Memory B cell (primary cell): Measurements from ENCODE around the gene GIPC2.
"Not testable (repeated sequence)": the region's sequence is repeated elsewhere in the genome, so short reads cannot be mapped to it uniquely, and the experiment has no call there.

Experiments used
- ATAC-seq: fragments of 150-1000 bp; cut with Tn5 transposase; 2 replicates; pipeline ENCODE4 v1.10.0; 2021; ENCODE audit warnings: low read depth, mild to moderate bottlenecking, moderate library complexity
- DNase-seq, 2 donors: peaks; one replicate each; pipeline ENCODE4 v3.0.0; 2022; ENCODE audit warnings: low spot score in 2 of 2
- H3K27ac Mint-ChIP-seq: one replicate; pipeline ENCODE4 v1.8.0; 2022; ENCODE audit warnings: mild to moderate bottlenecking, moderate library complexity, mixed read lengths
- H3K27me3 Mint-ChIP-seq: one replicate; pipeline ENCODE4 v1.8.0; 2022; ENCODE audit warnings: mixed read lengths
- H3K36me3 Mint-ChIP-seq: one replicate; pipeline ENCODE4 v1.8.0; 2022; ENCODE audit warnings: mild to moderate bottlenecking, mixed read lengths
- H3K4me1 Mint-ChIP-seq: one replicate; pipeline ENCODE4 v1.8.0; 2022; ENCODE audit warnings: mixed read lengths
- H3K4me3 Mint-ChIP-seq: one replicate; pipeline ENCODE4 v1.8.0; 2022; ENCODE audit warnings: mild to moderate bottlenecking, moderate library complexity, mixed read lengths
- H3K9me3 Mint-ChIP-seq: one replicate; pipeline ENCODE4 v1.8.0; 2022; ENCODE audit warnings: mixed read lengths

GIPC2 gene

DNA sequence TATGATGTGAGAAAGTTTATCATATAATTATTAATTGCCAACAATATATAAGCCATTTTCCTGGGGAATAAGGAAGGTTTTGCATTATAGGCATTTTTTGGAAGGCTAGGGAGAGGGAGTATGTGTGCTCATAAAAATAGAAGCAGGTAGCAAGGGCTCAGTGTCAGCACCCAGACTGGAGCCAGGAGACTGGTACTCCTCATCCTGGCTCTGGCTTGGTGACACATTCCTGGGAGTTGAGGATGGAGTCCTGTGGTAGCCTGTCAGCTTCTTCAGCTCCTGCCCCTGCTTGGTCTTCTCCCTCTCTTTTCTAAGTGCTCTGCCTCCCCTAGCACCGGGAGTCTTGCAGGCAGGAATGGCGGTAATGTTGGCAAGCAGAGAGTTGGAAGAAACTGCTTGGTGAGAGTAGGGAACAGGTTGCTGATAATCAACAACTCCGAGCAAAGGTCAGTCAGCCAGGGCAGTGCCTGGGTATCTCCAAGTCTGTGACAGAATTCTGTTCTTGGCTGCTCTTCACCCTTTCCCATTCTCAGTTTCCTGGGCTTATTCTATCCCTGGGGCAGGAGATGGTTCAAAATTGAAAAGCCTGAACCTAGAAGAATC is 23.0 kb downstream of the GIPC2 start:
- DNase-seq: no peak
- H3K9me3 Mint-ChIP-seq: no peaks in the 10 kb centered on the region
- peaks cover 6% of the 10 kb centered on the region for H3K27me3 Mint-ChIP-seq
- H3K27ac Mint-ChIP-seq: no peak overlapping the region
- no peak overlapping the region for H3K4me3 Mint-ChIP-seq
- ATAC-seq: no peak
- no peaks in the 10 kb centered on the region for H3K36me3 Mint-ChIP-seq
- H3K4me1 Mint-ChIP-seq: no peaks in the 10 kb centered on the region

DNA sequence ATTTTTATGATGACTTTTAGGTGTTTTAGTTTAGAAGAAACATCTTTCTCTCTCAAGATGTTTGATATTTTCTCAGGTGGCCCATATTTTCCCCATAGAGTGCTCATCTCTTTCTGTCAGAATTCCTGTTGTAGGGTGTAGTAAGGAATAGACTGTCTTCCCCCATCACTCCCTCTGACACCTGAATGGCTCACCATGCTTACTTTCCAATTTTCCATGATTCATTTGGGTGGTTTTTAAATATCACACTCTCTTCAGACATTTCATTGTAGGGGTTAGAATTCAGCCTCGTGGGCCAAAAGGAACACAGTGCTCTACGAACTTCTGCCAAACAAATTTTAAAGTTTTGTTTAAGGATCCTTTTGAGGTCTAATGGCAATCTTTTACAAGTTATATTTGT is 24.0 kb downstream of the GIPC2 start:
- Mint-ChIP-seq H3K4me3 (no peak overlapping the region), H3K27ac (no peak overlapping the region), H3K4me1 (no peaks in the 10 kb centered on the region)

DNA sequence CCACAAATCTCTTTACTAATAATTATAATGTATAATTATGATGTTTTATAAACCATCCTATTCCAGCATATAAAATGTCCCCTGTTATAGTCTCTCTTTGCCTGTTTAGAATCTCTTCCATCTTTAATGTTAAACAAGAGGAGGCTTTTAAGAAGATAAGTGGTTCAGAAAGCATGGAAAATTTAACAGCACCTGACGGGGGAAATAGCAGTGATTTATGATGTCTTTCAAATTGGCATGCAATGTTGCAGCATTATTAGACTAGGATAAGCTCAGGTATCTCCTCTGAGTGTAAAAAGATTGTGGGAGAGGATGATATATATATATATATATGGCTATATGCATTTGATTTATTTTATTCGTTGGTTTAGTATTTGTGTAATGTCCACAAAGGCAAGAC is 24.4 kb downstream of the GIPC2 start:
- no peak for ATAC-seq
- Mint-ChIP-seq H3K27ac (no peak overlapping the region), H3K9me3 (no peaks in the 10 kb centered on the region), H3K4me1 (no peaks in the 10 kb centered on the region), H3K4me3 (no peak overlapping the region), H3K27me3 (peaks cover 6% of the 10 kb centered on the region), H3K36me3 (no peaks in the 10 kb centered on the region)
- DNase-seq: no peak

More for the DNA sequence above, 24.0 kb downstream of the GIPC2 start:
- Mint-ChIP-seq H3K27me3 (peaks cover 6% of the 10 kb centered on the region), H3K9me3 (no peaks in the 10 kb centered on the region), H3K36me3 (no peaks in the 10 kb centered on the region)
- DNase-seq: no peak
- no peak for ATAC-seq

- H3K27ac Mint-ChIP-seq: no peak overlapping the region
- H3K36me3 Mint-ChIP-seq: no peaks in the 10 kb centered on the region
- no peaks in the 10 kb centered on the region for H3K4me1 Mint-ChIP-seq
- no peak for DNase-seq
- no peak for ATAC-seq
- no peaks in the 10 kb centered on the region for H3K9me3 Mint-ChIP-seq
- no peak overlapping the region for H3K4me3 Mint-ChIP-seq
- H3K27me3 Mint-ChIP-seq: peaks cover 6% of the 10 kb centered on the region
These were observed 25.0 kb downstream of the GIPC2 start for GRCh38 chr1:78070758-78071157.

- no peak for ATAC-seq
- Mint-ChIP-seq H3K36me3 (no peaks in the 10 kb centered on the region), H3K4me1 (no peaks in the 10 kb centered on the region), H3K27me3 (peaks cover 6% of the 10 kb centered on the region), H3K9me3 (no peaks in the 10 kb centered on the region), H3K4me3 (no peak overlapping the region), H3K27ac (no peak overlapping the region)
- DNase-seq: no peak
These were observed 25.9 kb downstream of the GIPC2 start for GRCh38 chr1:78071696-78072095.

DNA sequence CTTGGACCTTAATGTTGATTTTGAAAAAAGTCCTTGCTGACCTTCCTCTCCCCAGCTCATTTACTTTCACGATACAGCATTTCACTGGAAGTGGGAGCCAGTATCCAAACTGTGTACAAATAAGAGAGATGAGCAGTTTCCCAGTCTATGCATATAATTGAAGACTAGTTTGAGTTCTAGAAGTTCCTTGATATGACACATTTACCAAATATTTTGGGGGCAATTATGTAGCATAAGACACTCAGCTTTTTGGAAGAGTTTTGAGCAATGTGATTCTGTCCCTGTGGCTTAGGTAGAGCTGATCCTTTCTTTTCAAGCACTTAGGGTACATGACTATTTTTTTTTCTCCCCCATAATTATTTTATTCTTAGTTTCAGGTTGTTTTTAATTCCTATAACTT is 26.4 kb downstream of the GIPC2 start:
- no peaks in the 10 kb centered on the region for H3K36me3 Mint-ChIP-seq
- no peak overlapping the region for H3K4me3 Mint-ChIP-seq

DNA sequence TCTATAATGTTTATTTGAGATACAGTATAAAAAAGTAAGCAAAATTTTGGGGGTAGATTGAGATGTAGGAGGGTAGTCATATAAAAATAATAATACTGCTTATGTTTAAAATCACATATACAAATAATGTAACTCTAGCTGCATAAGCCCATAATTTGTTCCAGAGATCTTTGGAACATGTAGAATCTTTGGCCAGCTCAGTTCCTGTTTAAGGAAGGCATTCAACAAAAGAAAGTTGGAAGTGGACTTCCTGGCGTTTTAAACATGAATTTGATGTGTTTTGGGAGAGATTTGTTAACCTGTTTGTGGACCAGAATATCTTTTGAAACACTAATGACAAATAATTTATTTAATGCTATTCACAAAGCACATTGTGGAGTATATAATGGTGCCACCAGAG is 27.7 kb downstream of the GIPC2 start:
- Mint-ChIP-seq H3K36me3 (peaks cover under 1% of the 10 kb centered on the region), H3K27me3 (peaks cover 6% of the 10 kb centered on the region), H3K4me1 (no peaks in the 10 kb centered on the region), H3K9me3 (no peaks in the 10 kb centered on the region), H3K27ac (no peak overlapping the region), H3K4me3 (no peak overlapping the region)
- DNase-seq (no peak), ATAC-seq (no peak)

More for the DNA sequence above, 26.4 kb downstream of the GIPC2 start:
- no peaks in the 10 kb centered on the region for H3K9me3 Mint-ChIP-seq
- DNase-seq: no peak
- peaks cover 6% of the 10 kb centered on the region for H3K27me3 Mint-ChIP-seq
- ATAC-seq: no peak
- no peaks in the 10 kb centered on the region for H3K4me1 Mint-ChIP-seq
- no peak overlapping the region for H3K27ac Mint-ChIP-seq

DNA sequence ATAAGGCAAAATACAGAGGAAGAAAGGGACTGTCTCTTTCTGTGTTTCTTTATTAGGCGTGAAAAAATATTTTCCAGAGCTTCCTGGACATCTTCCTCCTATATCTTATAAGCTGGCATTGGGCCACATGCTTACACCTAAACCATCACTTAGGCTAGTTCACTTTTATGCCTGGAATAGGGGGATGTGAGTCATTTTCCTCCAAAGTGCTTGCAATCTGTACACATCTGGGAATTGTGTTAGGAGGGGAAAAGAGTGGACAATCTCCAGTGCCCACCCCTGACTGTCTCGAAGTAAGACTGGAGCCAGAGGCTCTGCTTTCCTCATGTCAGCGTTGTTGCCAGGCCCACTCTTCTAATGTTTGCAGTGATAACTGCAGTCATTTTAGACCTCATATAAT is 29.9 kb downstream of the GIPC2 start:
- Mint-ChIP-seq H3K27ac (no peak overlapping the region), H3K36me3 (peaks cover 1% of the 10 kb centered on the region), H3K27me3 (no peaks in the 10 kb centered on the region), H3K4me1 (no peaks in the 10 kb centered on the region), H3K4me3 (no peak overlapping the region), H3K9me3 (no peaks in the 10 kb centered on the region)
- ATAC-seq (no peak), DNase-seq (no peak)

DNA sequence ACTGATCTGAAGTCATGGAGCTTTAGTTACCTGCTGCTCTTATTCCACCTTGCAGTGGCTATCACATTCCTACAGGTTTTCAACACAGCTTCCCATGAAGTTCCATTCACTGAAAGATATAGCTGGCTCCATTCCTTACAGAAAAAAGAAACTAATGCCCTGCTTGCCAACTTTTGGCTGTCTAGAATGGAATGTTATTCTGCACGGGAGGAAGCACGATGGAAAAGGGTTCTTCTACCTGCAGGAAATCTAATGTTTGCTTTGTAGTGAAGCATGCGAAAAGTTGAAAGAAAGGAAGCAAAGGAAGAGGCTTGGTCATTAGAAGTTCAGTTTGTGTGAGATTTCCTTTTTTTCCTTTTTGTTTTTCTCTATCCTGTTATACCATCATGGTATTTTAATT is 32.6 kb downstream of the GIPC2 start:
- peaks cover 1% of the 10 kb centered on the region for H3K36me3 Mint-ChIP-seq
- no peak overlapping the region for H3K4me3 Mint-ChIP-seq
- no peak for DNase-seq
- H3K27ac Mint-ChIP-seq: no peak overlapping the region
- H3K27me3 Mint-ChIP-seq: no peaks in the 10 kb centered on the region
- H3K9me3 Mint-ChIP-seq: no peaks in the 10 kb centered on the region
- H3K4me1 Mint-ChIP-seq: no peaks in the 10 kb centered on the region
- no peak for ATAC-seq

DNA sequence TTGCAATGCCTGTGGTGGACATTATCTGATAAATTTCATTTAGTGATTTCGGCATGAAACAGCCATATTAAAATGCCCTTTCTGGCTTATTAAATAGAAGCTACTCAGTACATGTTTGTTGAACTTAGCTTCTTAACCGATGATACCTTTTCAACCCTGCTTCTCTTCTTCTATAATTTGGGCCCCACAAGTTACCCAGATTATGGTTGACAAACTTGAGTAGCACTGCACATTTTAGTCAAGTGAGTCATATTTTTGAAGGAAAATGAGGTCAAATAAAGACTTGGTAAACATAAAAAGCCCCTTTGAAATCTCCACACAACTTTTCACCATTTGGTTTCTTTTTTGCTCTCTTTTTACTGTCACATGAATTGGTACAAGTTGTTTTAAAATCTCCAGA is 33.8 kb downstream of the GIPC2 start:
- Mint-ChIP-seq H3K27ac (peak overlapping the region; percentile 14), H3K4me3 (no peak overlapping the region), H3K27me3 (no peaks in the 10 kb centered on the region), H3K4me1 (peaks cover under 1% of the 10 kb centered on the region), H3K36me3 (peaks cover 1% of the 10 kb centered on the region), H3K9me3 (no peaks in the 10 kb centered on the region)
- DNase-seq (no peak), ATAC-seq (no peak)

GRCh38 chr1:78080767-78081166 is 35.0 kb downstream of the GIPC2 start:
- Mint-ChIP-seq H3K36me3 (peaks cover 6% of the 10 kb centered on the region), H3K27me3 (no peaks in the 10 kb centered on the region), H3K4me1 (peaks cover 2% of the 10 kb centered on the region), H3K9me3 (peaks cover 5% of the 10 kb centered on the region), H3K27ac (peak overlapping the region; percentile 41), H3K4me3 (peak overlapping the region; percentile 17)
- DNase-seq: no peak
- ATAC-seq: no peak

DNA sequence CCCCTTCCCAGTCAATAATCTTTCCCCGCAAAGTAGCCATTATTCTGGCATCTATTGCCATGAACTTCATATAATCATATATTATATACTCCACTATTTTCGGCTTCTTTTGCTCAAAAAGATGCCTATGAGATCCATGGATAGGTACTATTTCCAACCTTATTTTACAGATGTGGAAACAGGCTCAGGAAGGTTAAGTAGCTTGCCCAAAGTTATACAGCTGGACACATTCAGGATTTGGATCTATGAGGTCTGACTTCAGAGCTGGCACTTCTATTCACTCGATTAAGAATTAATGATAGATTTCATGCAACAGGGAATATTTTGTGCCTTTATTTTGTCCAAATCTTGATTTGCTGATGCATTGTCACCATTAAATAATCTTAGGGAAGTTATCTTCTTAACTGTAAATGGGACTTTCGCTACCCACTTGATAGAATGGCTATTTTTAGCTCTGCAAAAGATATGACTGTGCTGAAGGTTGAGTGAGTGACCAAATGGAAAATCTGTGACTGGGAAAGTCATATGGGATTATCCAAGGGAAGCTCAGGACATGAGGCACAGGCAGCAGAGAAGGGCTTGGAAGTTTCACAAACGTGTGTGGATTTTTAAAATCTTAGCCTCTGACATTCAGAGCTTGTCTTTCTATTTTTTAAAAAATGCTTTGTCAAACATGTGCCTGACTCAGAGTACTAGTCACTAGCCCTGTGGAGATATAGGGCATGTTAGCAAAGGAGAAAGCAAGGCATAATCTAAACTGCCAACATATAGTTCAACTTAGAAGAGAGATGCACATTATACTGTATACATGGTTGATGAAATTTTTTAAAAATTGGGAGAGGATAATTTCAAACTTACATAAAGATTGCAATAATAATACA is 36.5 kb downstream of the GIPC2 start:
- no peak overlapping the region for H3K27ac Mint-ChIP-seq
- no peak overlapping the region for H3K4me3 Mint-ChIP-seq

GRCh38 chr1:78084639-78085038 is 38.9 kb downstream of the GIPC2 start:
- H3K4me1 Mint-ChIP-seq, H3K27me3 Mint-ChIP-seq, H3K4me3 Mint-ChIP-seq, ATAC-seq, H3K27ac Mint-ChIP-seq, DNase-seq: not testable (repeated sequence)
- Mint-ChIP-seq H3K9me3 (peaks cover 18% of the 10 kb centered on the region), H3K36me3 (peaks cover 12% of the 10 kb centered on the region)

More for the DNA sequence above, 36.5 kb downstream of the GIPC2 start:
- Mint-ChIP-seq H3K36me3 (peaks cover 14% of the 10 kb centered on the region), H3K27me3 (peaks cover 3% of the 10 kb centered on the region), H3K4me1 (peaks cover 2% of the 10 kb centered on the region), H3K9me3 (peaks cover 16% of the 10 kb centered on the region)
- DNase-seq (no peak), ATAC-seq (no peak)

- Mint-ChIP-seq H3K9me3 (peaks cover 18% of the 10 kb centered on the region), H3K27me3 (peaks cover 7% of the 10 kb centered on the region), H3K4me1 (peaks cover 2% of the 10 kb centered on the region), H3K36me3 (peaks cover 12% of the 10 kb centered on the region), H3K4me3 (no peak overlapping the region), H3K27ac (no peak overlapping the region)
- no peak for ATAC-seq
- DNase-seq: no peak
These were observed 40.9 kb downstream of the GIPC2 start for GRCh38 chr1:78086697-78087096.
